OCI-LY7 (cell line): ENCODE measurements around the gene JAKMIP3. TPM values are rescaled to one million over a fixed set of nuclear protein-coding genes. Genes with fewer than 3 reads are reported as not detected.

Experiments used
- BruUV-seq: library from RNA; stranded (reverse); fragments of 400-500 nt; replicated peaks from 2 replicates; lab custom pipeline; 2021; lab: Mats Ljungman, UMichigan
- CTCF ChIA-PET: fragments of 300-600 bp; sonication (Branson Sonifier 250); formaldehyde crosslinking; loops from one replicate; lab custom pipeline; 2022; ENCODE audit warnings: antibody characterized with exemption; ENCODE audit not compliant: unreplicated experiment; lab: Charles Lee
- POLR2A ChIA-PET: fragments of 300-600 bp; sonication (Branson Sonifier 250); formaldehyde crosslinking; loops from one replicate; lab custom pipeline; 2022; ENCODE audit warnings: antibody characterized with exemption; lab: Charles Lee
- DNase-seq: peaks from one replicate; pipeline ENCODE4 v3.0.0-alpha.2; 2015; ENCODE audit warnings: low spot score
- H2AFZ ChIP-seq: fragments of 200-600 bp; sonication (generic), shearing (Covaris generic); 2 replicates; pipeline ENCODE4 v1.6.1; 2014; ENCODE audit warnings: mild to moderate bottlenecking, antibody characterized with exemption, low read length, moderate library complexity
- H3K27ac ChIP-seq: fragments of 200-600 bp; sonication (generic); 2 replicates; pipeline ENCODE4 v1.5.1; 2014; ENCODE audit warnings: mixed run types, low read depth, mild to moderate bottlenecking, moderate library complexity, low read length, inconsistent platforms; ENCODE audit not compliant: poor library complexity, severe bottlenecking
- H3K36me3 ChIP-seq: fragments of 200-600 bp; sonication (generic); 2 replicates; pipeline ENCODE4 v1.6.1; 2014; ENCODE audit warnings: mild to moderate bottlenecking, antibody characterized with exemption, low read length, moderate library complexity, mixed read lengths; ENCODE audit not compliant: insufficient read depth
- H3K4me1 ChIP-seq: fragments of 200-600 bp; sonication (generic); 2 replicates; pipeline ENCODE4 v1.5.1; 2014; ENCODE audit warnings: mild to moderate bottlenecking, low read length; ENCODE audit not compliant: insufficient read depth, poor library complexity, severe bottlenecking
- H3K4me2 ChIP-seq: fragments of 200-600 bp; sonication (generic); 2 replicates; pipeline ENCODE4 v1.6.1; 2014; ENCODE audit warnings: mild to moderate bottlenecking, low read length
- H3K4me3 ChIP-seq: fragments of 200-600 bp; sonication (generic); 2 replicates; pipeline ENCODE4 v1.5.1; 2014; ENCODE audit warnings: mild to moderate bottlenecking, low read depth, low read length; ENCODE audit not compliant: poor library complexity, severe bottlenecking
- H3K79me2 ChIP-seq: fragments of 200-600 bp; sonication (generic); 2 replicates; pipeline ENCODE4 v1.6.1; 2016; ENCODE audit warnings: low read depth, mild to moderate bottlenecking, low read length, moderate library complexity, mixed read lengths; ENCODE audit not compliant: insufficient read depth
- H3K9me2 ChIP-seq: fragments of 200-600 bp; sonication (generic); 2 replicates; pipeline ENCODE4 v1.6.1; 2016; ENCODE audit warnings: mild to moderate bottlenecking, low read length, mixed read lengths; ENCODE audit not compliant: insufficient read depth
- H3K9me3 ChIP-seq: fragments of 200-600 bp; sonication (generic); 2 replicates; pipeline ENCODE4 v1.6.1; 2014; ENCODE audit warnings: mild to moderate bottlenecking, mixed run types, low read length, mixed read lengths
- H4K20me1 ChIP-seq: fragments of 200-600 bp; sonication (generic); 2 replicates; pipeline ENCODE4 v1.6.1; 2014; ENCODE audit warnings: mild to moderate bottlenecking, antibody characterized with exemption, low read length, moderate library complexity, mixed read lengths; ENCODE audit not compliant: insufficient read depth
- EZH2phosphoT487 ChIP-seq: fragments of 200-600 bp; sonication (generic); IDR thresholded peaks from 2 replicates; pipeline ENCODE4 v1.6.1; 2018; ENCODE audit warnings: low read depth, borderline replicate concordance, mild to moderate bottlenecking, mixed run types, antibody characterized with exemption, low read length, moderate library complexity, mixed read lengths
- intact Hi-C: fragments of 100-400 bp; cut with micrococcal nuclease; formaldehyde crosslinking; loops from one replicate; pipeline ENCODE4 v1.10.0; 2022; ENCODE audit not compliant: unreplicated experiment
- total RNA-seq, 2 experiments: library from RNA; depleted of rRNA in 1 of 2; stranded (reverse); fragments of >200 nt in 1 of 2; shearing (Covaris generic) in 1 of 2; gene quantifications; 2 replicates each; pipeline ENCODE4 v1.2.3, GENCODE V29; 2014 to 2022
- TF ChIP-seq, protein P1 (sequence below): fragments of 200-600 bp; sonication (generic); conservative IDR thresholded peaks from 2 replicates; pipeline ENCODE4 v1.5.1; 2014; ENCODE audit warnings: mild to moderate bottlenecking, antibody characterized with exemption, low read length, moderate library complexity, mixed read lengths

Gene JAKMIP3
- total RNA-seq, 2 experiments from 2014 or later = 0.54 to 0.89 TPM

DNA sequence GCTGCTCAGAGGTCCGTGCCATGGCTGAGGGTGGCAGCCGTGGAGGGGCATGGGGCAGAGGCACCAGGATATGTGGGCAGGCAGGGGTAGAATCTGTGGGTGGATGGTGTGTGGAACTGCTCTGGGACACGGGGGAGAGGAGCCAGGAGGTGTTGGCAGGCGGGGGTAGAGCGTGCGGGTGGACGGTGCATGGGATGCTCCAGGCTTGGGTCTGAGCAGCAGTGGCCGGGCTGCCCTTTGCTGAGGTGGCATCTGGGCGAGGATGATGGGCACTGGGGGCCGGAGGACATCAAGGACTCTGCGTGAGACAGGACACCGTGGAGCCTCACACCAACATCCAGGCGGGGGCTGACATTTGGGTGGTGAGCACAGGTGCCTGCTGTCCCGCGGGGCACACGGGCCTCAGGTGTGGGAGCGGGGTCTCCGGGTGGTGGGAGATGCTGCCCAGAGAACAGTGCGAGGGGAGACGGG, 46.2 kb downstream of the JAKMIP3 start:
- DNase-seq = no peak
- no peak overlapping the region for H3K4me2 ChIP-seq
- intact Hi-C loops = no loop called here
- POLR2A ChIA-PET = no interaction called here
- no peaks in the 10 kb centered on the region for H3K9me2 ChIP-seq
- no peaks in the 10 kb centered on the region for H4K20me1 ChIP-seq
- no TSS peak for BruUV-seq
- no peak overlapping the region for H3K4me3 ChIP-seq
- no peak overlapping the region for H3K27ac ChIP-seq
- no peaks in the 10 kb centered on the region for H3K36me3 ChIP-seq
- no peaks in the 10 kb centered on the region for H3K79me2 ChIP-seq
- no peaks in the 10 kb centered on the region for H3K4me1 ChIP-seq
- no peaks in the 10 kb centered on the region for H3K9me3 ChIP-seq
- H2AFZ ChIP-seq = no peak overlapping the region
- no peak for TF ChIP-seq EZH2phosphoT487
- TF ChIP-seq, protein P1, sequence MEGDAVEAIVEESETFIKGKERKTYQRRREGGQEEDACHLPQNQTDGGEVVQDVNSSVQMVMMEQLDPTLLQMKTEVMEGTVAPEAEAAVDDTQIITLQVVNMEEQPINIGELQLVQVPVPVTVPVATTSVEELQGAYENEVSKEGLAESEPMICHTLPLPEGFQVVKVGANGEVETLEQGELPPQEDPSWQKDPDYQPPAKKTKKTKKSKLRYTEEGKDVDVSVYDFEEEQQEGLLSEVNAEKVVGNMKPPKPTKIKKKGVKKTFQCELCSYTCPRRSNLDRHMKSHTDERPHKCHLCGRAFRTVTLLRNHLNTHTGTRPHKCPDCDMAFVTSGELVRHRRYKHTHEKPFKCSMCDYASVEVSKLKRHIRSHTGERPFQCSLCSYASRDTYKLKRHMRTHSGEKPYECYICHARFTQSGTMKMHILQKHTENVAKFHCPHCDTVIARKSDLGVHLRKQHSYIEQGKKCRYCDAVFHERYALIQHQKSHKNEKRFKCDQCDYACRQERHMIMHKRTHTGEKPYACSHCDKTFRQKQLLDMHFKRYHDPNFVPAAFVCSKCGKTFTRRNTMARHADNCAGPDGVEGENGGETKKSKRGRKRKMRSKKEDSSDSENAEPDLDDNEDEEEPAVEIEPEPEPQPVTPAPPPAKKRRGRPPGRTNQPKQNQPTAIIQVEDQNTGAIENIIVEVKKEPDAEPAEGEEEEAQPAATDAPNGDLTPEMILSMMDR = no peak
- CTCF ChIA-PET = interaction anchor here (0.5 kb wide), 1 partner anchor 19 kb away, joined by 12 read pairs; no protein-coding TSS in a partner anchor

DNA sequence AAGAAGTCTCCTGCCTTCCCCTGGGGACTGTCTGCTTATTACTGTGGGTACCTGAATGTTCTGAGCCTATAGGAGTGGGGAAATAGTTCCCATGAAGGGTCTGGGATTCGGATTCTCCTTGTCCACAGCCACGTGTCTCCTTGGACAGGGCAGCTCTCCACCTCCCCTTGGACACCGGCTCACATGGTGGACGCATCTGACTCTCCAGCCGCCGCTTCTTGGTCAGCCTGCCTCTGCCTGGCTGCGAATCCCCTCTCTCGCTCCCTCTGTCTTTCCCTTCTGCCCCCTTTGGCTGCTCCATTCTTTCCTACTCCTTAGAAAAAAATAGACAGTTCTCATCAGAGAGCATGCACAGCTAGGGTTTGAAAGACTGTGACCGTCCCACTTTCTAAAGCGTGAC, 46.9 kb downstream of the JAKMIP3 start:
- H3K4me2 ChIP-seq = no peak overlapping the region
- no TSS peak for BruUV-seq
- H3K4me3 ChIP-seq = no peak overlapping the region
- ChIA-PET CTCF (interaction anchor here (0.5 kb wide), 1 partner anchor 18 kb away, joined by 12 read pairs; no protein-coding TSS in a partner anchor), POLR2A (no interaction called here)
- no peaks in the 10 kb centered on the region for H3K36me3 ChIP-seq
- no peaks in the 10 kb centered on the region for H4K20me1 ChIP-seq
- intact Hi-C loops = no loop called here
- no peaks in the 10 kb centered on the region for H3K79me2 ChIP-seq
- TF ChIP-seq, protein P1 = no peak
- TF ChIP-seq EZH2phosphoT487 = no peak
- no peaks in the 10 kb centered on the region for H3K9me3 ChIP-seq
- H3K9me2 ChIP-seq = no peaks in the 10 kb centered on the region
- no peak for DNase-seq
- H3K27ac ChIP-seq = no peak overlapping the region
- no peak overlapping the region for H2AFZ ChIP-seq
- no peaks in the 10 kb centered on the region for H3K4me1 ChIP-seq

DNA sequence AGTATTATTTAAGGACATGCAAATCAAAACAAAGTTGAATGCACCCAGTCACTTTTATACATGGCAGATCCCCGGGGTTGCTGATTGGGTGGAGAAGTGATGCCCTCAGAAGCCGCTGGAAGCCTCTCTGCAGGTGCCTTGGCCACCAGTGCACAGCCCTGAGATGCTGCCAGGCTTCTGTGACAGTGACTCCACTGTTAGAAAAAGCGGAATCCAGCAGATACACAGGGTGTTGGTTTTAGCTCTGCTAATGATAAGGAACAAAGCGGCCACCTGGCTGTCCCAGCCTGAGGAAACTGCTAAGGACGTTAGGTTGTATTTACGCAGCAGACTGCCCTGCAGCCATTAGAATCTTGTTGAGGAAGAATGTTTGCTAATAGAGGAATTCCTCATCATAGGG, 47.5 kb downstream of the JAKMIP3 start:
- H3K79me2 ChIP-seq = no peaks in the 10 kb centered on the region
- no peaks in the 10 kb centered on the region for H3K36me3 ChIP-seq
- POLR2A ChIA-PET = no interaction called here
- TF ChIP-seq EZH2phosphoT487 = no peak
- TF ChIP-seq, protein P1 = no peak
- H3K27ac ChIP-seq = no peak overlapping the region
- CTCF ChIA-PET = no interaction called here
- H3K9me2 ChIP-seq = no peaks in the 10 kb centered on the region
- H3K4me3 ChIP-seq = no peak overlapping the region
- intact Hi-C loops = no loop called here
- no peaks in the 10 kb centered on the region for H3K9me3 ChIP-seq
- H3K4me1 ChIP-seq = no peaks in the 10 kb centered on the region
- no peak for DNase-seq
- BruUV-seq = no TSS peak
- H3K4me2 ChIP-seq = no peak overlapping the region
- no peaks in the 10 kb centered on the region for H4K20me1 ChIP-seq
- no peak overlapping the region for H2AFZ ChIP-seq
